Upper lobe of left lung (tissue), 6 donors: ENCODE data around the gene DIAPH2. TPM values are rescaled to one million over a fixed set of nuclear protein-coding genes. Genes with fewer than 3 reads are reported as not detected.

Experiments
- ATAC-seq, 2 donors: fragments of 200-7000 bp; cut with Tn5 transposase; one replicate each; pipeline ENCODE4 v1.9.1; 2022; ENCODE audit warnings: mild to moderate bottlenecking in 2 of 2, moderate library complexity in 2 of 2; ENCODE audit not compliant: low FRiP score in 2 of 2
- DNase-seq, 2 donors: peaks; one replicate each; pipeline ENCODE4 v3.0.0-alpha.2; 2019 to 2020
- H3K27ac ChIP-seq, 4 donors: fragments of 200-600 bp; sonication (generic); one replicate each; pipeline ENCODE4 v1.5.1; 2016 to 2019
- H3K27me3 ChIP-seq, 4 donors: fragments of 200-600 bp; sonication (generic); one replicate each; pipeline ENCODE4 v1.5.1; 2017 to 2019
- H3K36me3 ChIP-seq, 4 donors: fragments of 200-600 bp; sonication (generic); one replicate each; pipeline ENCODE4 v1.5.1; 2016 to 2019
- H3K4me1 ChIP-seq, 4 donors: fragments of 200-600 bp; sonication (generic); one replicate each; pipeline ENCODE4 v1.5.1; 2018 to 2019
- H3K4me3 ChIP-seq, 4 donors: fragments of 200-600 bp; sonication (generic); one replicate each; pipeline ENCODE4 v1.5.1; 2017 to 2019; ENCODE audit warnings: mild to moderate bottlenecking in 2 of 4, moderate library complexity in 1 of 4
- H3K9me3 ChIP-seq, 4 donors: fragments of 200-600 bp; sonication (generic); one replicate each; pipeline ENCODE4 v1.5.1; 2018 to 2019
- EP300 ChIP-seq, 4 donors: sonication (generic); formaldehyde crosslinking; IDR thresholded peaks; one replicate each; pipeline ENCODE4 v1.5.1; 2017; ENCODE audit warnings: antibody characterized with exemption in 4 of 4, control low read depth in 2 of 4
- POLR2A ChIP-seq, 4 donors: fragments of 450-650 bp; IDR thresholded peaks; one replicate each; pipeline ENCODE4 v1.5.1; 2016 to 2017; ENCODE audit warnings: antibody characterized with exemption in 4 of 4, mild to moderate bottlenecking in 2 of 4
- POLR2AphosphoS5 ChIP-seq, 2 donors: sonication (generic); formaldehyde crosslinking; IDR thresholded peaks; one replicate each; pipeline ENCODE4 v1.5.1; 2017; ENCODE audit warnings: antibody characterized with exemption in 2 of 2
- WGBS, 2 donors: methylation state at CpG; one replicate each; pipeline ENCODE4 v1.1.5; 2017 to 2018; 5-methylcytosine and 5-hydroxymethylcytosine counted together
- total RNA-seq, 6 donors: library from RNA; depleted of rRNA in 4 of 6; stranded (reverse); fragments of >200 nt in 4 of 6; gene quantifications; one replicate each; pipeline versions ENCODE4 v1.1.0 to v1.2.1, GENCODE V29; 2016 to 2021
- TF ChIP-seq, protein P1 (sequence below), 6 experiments: fragments of 450-650 bp in 4 of 6; fragments of 200-600 bp in 2 of 6; sonication (generic) in 2 of 6; IDR thresholded peaks; one replicate each; pipeline ENCODE4 v1.5.1; 2016 to 2019; ENCODE audit warnings: antibody characterized with exemption in 6 of 6
- donor health status: DM: no; HTN: no; CAD: no; lungs with moderate emphysema.
- donor health status: DM: no; HTN: yes; CAD: no; lungs with severe emphysema.

The DIAPH2 gene
- total RNA-seq, 6 donors from 2014 or later: 22.5 to 107 (median 44.1) TPM

DNA sequence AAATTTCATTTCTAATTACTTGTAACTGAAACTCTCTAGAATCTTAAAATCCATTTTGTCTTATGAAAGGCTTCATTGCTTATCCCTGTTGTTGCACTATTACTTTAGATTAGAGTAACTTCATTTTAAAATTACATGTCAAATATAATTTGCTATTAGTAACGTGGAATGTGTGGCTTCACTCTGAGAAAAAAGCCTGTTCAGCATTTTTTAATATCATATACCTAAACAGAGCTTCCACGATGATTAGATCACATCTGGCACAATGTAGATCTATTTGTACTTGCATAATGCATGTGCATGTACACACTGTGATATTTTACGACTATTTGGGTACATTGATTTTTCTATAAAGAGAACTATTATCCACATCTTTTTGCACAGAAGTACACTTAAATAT is 847.2 kb downstream of the DIAPH2 start:
- Histone ChIP-seq H3K9me3 (peaks cover 0 to 19% (median 6%) of the 10 kb centered on the region in 4 donors), H3K4me1 (no peaks in the 10 kb centered on the region), H3K27me3 (no peaks in the 10 kb centered on the region), H3K4me3 (no peak overlapping the region), H3K27ac (no peak overlapping the region), H3K36me3 (no peaks in the 10 kb centered on the region)
- TF ChIP-seq POLR2AphosphoS5 (IDR thresholded peaks at IDR 0.05): no peak
- TF ChIP-seq EP300 (IDR thresholded peaks at IDR 0.05): no peak
- no peak for TF ChIP-seq POLR2A (IDR thresholded peaks at IDR 0.05)
- TF ChIP-seq, protein P1, sequence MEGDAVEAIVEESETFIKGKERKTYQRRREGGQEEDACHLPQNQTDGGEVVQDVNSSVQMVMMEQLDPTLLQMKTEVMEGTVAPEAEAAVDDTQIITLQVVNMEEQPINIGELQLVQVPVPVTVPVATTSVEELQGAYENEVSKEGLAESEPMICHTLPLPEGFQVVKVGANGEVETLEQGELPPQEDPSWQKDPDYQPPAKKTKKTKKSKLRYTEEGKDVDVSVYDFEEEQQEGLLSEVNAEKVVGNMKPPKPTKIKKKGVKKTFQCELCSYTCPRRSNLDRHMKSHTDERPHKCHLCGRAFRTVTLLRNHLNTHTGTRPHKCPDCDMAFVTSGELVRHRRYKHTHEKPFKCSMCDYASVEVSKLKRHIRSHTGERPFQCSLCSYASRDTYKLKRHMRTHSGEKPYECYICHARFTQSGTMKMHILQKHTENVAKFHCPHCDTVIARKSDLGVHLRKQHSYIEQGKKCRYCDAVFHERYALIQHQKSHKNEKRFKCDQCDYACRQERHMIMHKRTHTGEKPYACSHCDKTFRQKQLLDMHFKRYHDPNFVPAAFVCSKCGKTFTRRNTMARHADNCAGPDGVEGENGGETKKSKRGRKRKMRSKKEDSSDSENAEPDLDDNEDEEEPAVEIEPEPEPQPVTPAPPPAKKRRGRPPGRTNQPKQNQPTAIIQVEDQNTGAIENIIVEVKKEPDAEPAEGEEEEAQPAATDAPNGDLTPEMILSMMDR (IDR thresholded peaks at IDR 0.05): no peak
- DNase-seq: no peak
- no peak for ATAC-seq
- WGBS, 2 donors: 84 to 95% methylated on average over 3 of the region's 3 CpGs

DNA sequence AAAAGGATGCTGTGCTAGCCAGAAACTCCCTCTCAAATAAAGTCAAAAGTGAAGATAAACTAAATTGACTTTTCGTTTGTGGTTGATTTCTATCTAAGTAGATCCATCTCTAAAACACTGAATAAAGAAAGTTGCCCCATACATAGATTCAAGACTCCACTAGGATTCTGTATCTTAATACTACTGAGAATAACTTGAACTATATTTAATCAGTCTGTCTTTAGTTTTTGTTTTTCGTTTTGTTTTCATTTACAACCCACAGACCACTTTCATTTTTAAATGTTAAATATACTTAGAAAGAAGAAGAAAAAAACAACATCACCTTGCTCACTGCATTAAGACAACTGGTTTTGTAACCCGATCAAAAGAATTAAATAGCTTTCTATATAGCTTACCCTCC is 854.1 kb downstream of the DIAPH2 start:
- no peaks in the 10 kb centered on the region for H3K36me3 ChIP-seq
- 74 to 87% methylated on average over 3 of the region's 3 CpGs for WGBS, 2 donors
- TF ChIP-seq POLR2A (IDR thresholded peaks at IDR 0.05): no peak
- TF ChIP-seq POLR2AphosphoS5 (IDR thresholded peaks at IDR 0.05): no peak
- no peak for TF ChIP-seq EP300 (IDR thresholded peaks at IDR 0.05)
- TF ChIP-seq, protein P1 (IDR thresholded peaks at IDR 0.05): no peak
- no peak overlapping the region for H3K27ac ChIP-seq
- H3K4me1 ChIP-seq: no peaks in the 10 kb centered on the region
- no peak overlapping the region for H3K4me3 ChIP-seq
- no peaks in the 10 kb centered on the region for H3K27me3 ChIP-seq
- no peaks in the 10 kb centered on the region for H3K9me3 ChIP-seq
- DNase-seq (no peak), ATAC-seq (no peak)

- Histone ChIP-seq H3K27ac (no peak overlapping the region), H3K9me3 (no peaks in the 10 kb centered on the region), H3K4me1 (no peaks in the 10 kb centered on the region), H3K4me3 (no peak overlapping the region), H3K36me3 (no peaks in the 10 kb centered on the region), H3K27me3 (no peaks in the 10 kb centered on the region)
- TF ChIP-seq POLR2AphosphoS5 (IDR thresholded peaks at IDR 0.05) (no peak), POLR2A (IDR thresholded peaks at IDR 0.05) (no peak), EP300 (IDR thresholded peaks at IDR 0.05) (no peak)
- TF ChIP-seq, protein P1 (IDR thresholded peaks at IDR 0.05): no peak
- no peak for DNase-seq
- no peak for ATAC-seq
- WGBS, 2 donors: 53 to 57% methylated on average over 2 of the region's 2 CpGs
Observed at GRCh38 chrX:97539970-97540519, 855.4 kb downstream of the DIAPH2 start.

DNA sequence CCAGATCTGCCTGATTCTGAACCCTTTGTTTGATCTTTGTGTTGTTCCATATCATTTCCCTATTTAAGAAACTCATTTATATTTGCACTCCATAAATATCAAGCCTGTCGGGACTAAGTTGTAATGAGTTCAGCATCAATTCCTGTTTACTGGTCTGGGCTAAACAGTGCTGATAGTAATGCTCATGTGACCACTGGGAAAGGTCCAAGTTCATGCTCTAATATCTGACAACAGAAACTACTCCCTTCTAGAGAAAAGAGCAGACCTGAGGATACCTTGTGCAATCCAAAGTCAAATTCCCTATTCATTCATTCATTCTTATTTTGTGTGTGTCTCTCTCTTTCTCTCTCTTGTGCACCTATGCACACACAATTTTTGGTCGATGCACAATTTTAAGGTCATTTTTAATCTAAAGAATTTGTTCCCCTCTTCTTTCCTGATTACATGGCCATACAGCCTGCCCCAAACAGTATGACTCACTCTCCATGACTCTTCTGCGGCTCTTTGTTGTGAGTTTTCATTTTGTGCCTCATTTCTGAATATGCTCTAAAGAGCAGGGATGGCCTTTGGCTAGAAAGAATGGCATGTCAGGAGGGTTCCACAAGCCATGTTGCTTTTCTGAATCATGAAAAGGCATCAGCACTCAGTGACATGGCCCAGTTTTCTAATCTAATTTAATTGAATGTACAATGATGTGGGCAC is 863.4 kb downstream of the DIAPH2 start:
- ATAC-seq: no peak
- Histone ChIP-seq H3K27me3 (no peaks in the 10 kb centered on the region), H3K4me3 (no peak overlapping the region), H3K9me3 (no peaks in the 10 kb centered on the region), H3K4me1 (no peaks in the 10 kb centered on the region), H3K27ac (no peak overlapping the region), H3K36me3 (no peaks in the 10 kb centered on the region)
- 84 to 89% methylated on average over 3 of the region's 3 CpGs for WGBS, 2 donors
- no peak for DNase-seq
- TF ChIP-seq POLR2AphosphoS5 (IDR thresholded peaks at IDR 0.05): no peak
- no peak for TF ChIP-seq EP300 (IDR thresholded peaks at IDR 0.05)
- TF ChIP-seq POLR2A (IDR thresholded peaks at IDR 0.05): no peak
- TF ChIP-seq, protein P1 (IDR thresholded peaks at IDR 0.05): no peak

- DNase-seq: no peak
- H3K9me3 ChIP-seq: no peaks in the 10 kb centered on the region
- H3K4me3 ChIP-seq: no peak overlapping the region
- 97 to 98% methylated on average over 3 of the region's 3 CpGs for WGBS, 2 donors
- H3K36me3 ChIP-seq: no peaks in the 10 kb centered on the region
- H3K27me3 ChIP-seq: no peaks in the 10 kb centered on the region
- no peaks in the 10 kb centered on the region for H3K4me1 ChIP-seq
- no peak overlapping the region for H3K27ac ChIP-seq
- no peak for ATAC-seq
- TF ChIP-seq EP300 (IDR thresholded peaks at IDR 0.05) (no peak), POLR2AphosphoS5 (IDR thresholded peaks at IDR 0.05) (no peak), POLR2A (IDR thresholded peaks at IDR 0.05) (no peak)
- TF ChIP-seq, protein P1 (IDR thresholded peaks at IDR 0.05): no peak
Observed at GRCh38 chrX:97551821-97552220, 867.2 kb downstream of the DIAPH2 start.
